Measurements from ENCODE around the gene MMP24. TPM values are rescaled to one million over a fixed set of nuclear protein-coding genes. Genes with fewer than 3 reads are reported as not detected.

MMP24 gene
- polyA plus RNA-seq, 1 of the 3 experiments (the other 2 are of a cell fraction), result 18.1 TPM

GRCh38 chr20:35325401-35325800 lies 98.9 kb downstream of the MMP24 start:
- no peak overlapping the region for H2AFZ ChIP-seq (ENCODE audit: low read depth)
- H3K4me3 ChIP-seq (ENCODE audit: low read depth in 2 of 2, low read length in 1 of 2), result no peak overlapping the region
- no peak for TF ChIP-seq FOXM1 (IDR thresholded peaks at IDR 0.05; ENCODE audit: low read depth)
- no peak for TF ChIP-seq RXRA (IDR thresholded peaks at IDR 0.05; ENCODE audit: borderline replicate concordance, low read depth)
- TF ChIP-seq NRF1 (IDR thresholded peaks at IDR 0.05; ENCODE audit: low read depth, low read length), result no peak
- no peak for TF ChIP-seq ZBTB33 (IDR thresholded peaks at IDR 0.05; ENCODE audit: borderline replicate concordance, low read depth)
- no peak for TF ChIP-seq REST (IDR thresholded peaks at IDR 0.05; ENCODE audit: low read depth, low read length)
- CTCF ChIA-PET, result interaction anchor here (1.1 kb wide), 1 partner anchor 18 kb away, joined by 3 read pairs; no protein-coding TSS in a partner anchor
- H3K9me2 ChIP-seq, result no peaks in the 10 kb centered on the region
- no peak for DNase-seq
- H3K9me3 ChIP-seq, result no peaks in the 10 kb centered on the region
- H3K4me1 ChIP-seq (ENCODE audit: control insufficient read depth in 1 of 2, insufficient read depth in 2 of 2, low read depth in 1 of 2, low read length in 1 of 2), result peaks cover 16 to 24% of the 10 kb centered on the region in 2 experiments
- 95% methylated on average over 6 of the region's 6 CpGs for WGBS (ENCODE audit: low lambda C conversion rate)
- H3F3A ChIP-seq (replicated peaks; ENCODE audit: insufficient read depth), result peaks cover 13% of the 10 kb centered on the region
- no peak overlapping the region for H3K9ac ChIP-seq
- POLR2A ChIA-PET, result no interaction called here
- no peaks in the 10 kb centered on the region for H3K79me2 ChIP-seq (ENCODE audit: insufficient read depth)
- H3K27me3 ChIP-seq (ENCODE audit: insufficient read depth), result no peaks in the 10 kb centered on the region
- no peaks in the 10 kb centered on the region for H4K20me1 ChIP-seq (ENCODE audit: insufficient read depth)
- H3K36me3 ChIP-seq (replicated peaks in 1 of 2; ENCODE audit: control insufficient read depth in 1 of 2, insufficient read depth in 2 of 2, low read length in 1 of 2), result peaks cover 0 to 7% of the 10 kb centered on the region in 2 experiments
- no peak overlapping the region for H3K4me2 ChIP-seq
- H3K27ac ChIP-seq (ENCODE audit: low read depth in 2 of 2, low read length in 1 of 2), result no peak overlapping the region; a peak in 1 of 4 replicates

GRCh38 chr20:35326021-35326739 lies 99.7 kb downstream of the MMP24 start:
- Histone ChIP-seq H3K4me2 (no peak overlapping the region), H3K4me1 (ENCODE audit: control insufficient read depth in 1 of 2, insufficient read depth in 2 of 2, low read depth in 1 of 2, low read length in 1 of 2) (peaks cover 16 to 17% of the 10 kb centered on the region in 2 experiments; a peak in 3 of 4 replicates), H3K27me3 (ENCODE audit: insufficient read depth) (no peaks in the 10 kb centered on the region), H4K20me1 (ENCODE audit: insufficient read depth) (no peaks in the 10 kb centered on the region), H3F3A (replicated peaks; ENCODE audit: insufficient read depth) (peaks cover 5% of the 10 kb centered on the region), H3K9me3 (no peaks in the 10 kb centered on the region), H3K9ac (no peak overlapping the region), H3K4me3 (ENCODE audit: low read depth in 2 of 2, low read length in 1 of 2) (no peak overlapping the region), H3K27ac (ENCODE audit: low read depth in 2 of 2, low read length in 1 of 2) (peak overlapping the region in 1 of 2 experiments; percentile 62; a peak in 2 of 4 replicates), H3K9me2 (no peaks in the 10 kb centered on the region), H3K79me2 (ENCODE audit: insufficient read depth) (no peaks in the 10 kb centered on the region), H3K36me3 (replicated peaks in 1 of 2; ENCODE audit: control insufficient read depth in 1 of 2, insufficient read depth in 2 of 2, low read length in 1 of 2) (peaks cover 0 to 7% of the 10 kb centered on the region in 2 experiments), H2AFZ (ENCODE audit: low read depth) (no peak overlapping the region)
- WGBS (ENCODE audit: low lambda C conversion rate), result 80% methylated on average over 9 of the region's 11 CpGs
- DNase-seq, result no peak
- CTCF ChIA-PET, result interaction anchor here (1.1 to 1.3 kb wide), 2 partner anchors 19 kb away, joined by 3 read pairs; no protein-coding TSS in a partner anchor
- POLR2A ChIA-PET, result no interaction called here
- TF ChIP-seq, protein P1, sequence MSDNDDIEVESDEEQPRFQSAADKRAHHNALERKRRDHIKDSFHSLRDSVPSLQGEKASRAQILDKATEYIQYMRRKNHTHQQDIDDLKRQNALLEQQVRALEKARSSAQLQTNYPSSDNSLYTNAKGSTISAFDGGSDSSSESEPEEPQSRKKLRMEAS (IDR thresholded peaks at IDR 0.05; ENCODE audit: low read depth), result no peak
- TF ChIP-seq REST (IDR thresholded peaks at IDR 0.05; ENCODE audit: low read depth, low read length) (no peak), JUND (IDR thresholded peaks at IDR 0.05) (no peak), EZH2phosphoT487 (IDR thresholded peaks at IDR 0.05; ENCODE audit: borderline replicate concordance, low read depth) (no peak), FOXM1 (IDR thresholded peaks at IDR 0.05; ENCODE audit: low read depth) (no peak), POLR2AphosphoS5 (IDR thresholded peaks at IDR 0.05; ENCODE audit: low read depth, low read length) (no peak), ZBTB33 (IDR thresholded peaks at IDR 0.05; ENCODE audit: borderline replicate concordance, low read depth) (no peak), USF2 (IDR thresholded peaks at IDR 0.05; ENCODE audit: borderline replicate concordance, low read depth, low read length) (no peak)

Measured in SK-N-SH (cell line).